ENCODE data around the gene SLC66A2. TPM values are rescaled to one million over a fixed set of nuclear protein-coding genes. Genes with fewer than 3 reads are reported as not detected.
"Not testable (repeated sequence)": the region's sequence is repeated elsewhere in the genome, so short reads cannot be mapped to it uniquely, and the experiment has no call there.

Gene SLC66A2
- total and polyA plus RNA-seq, 10 of the 15 experiments (the other 5 are each of a cell fraction or from before 2014, with no cell fraction given), result 0.69 to 42.5 (median 14.8) TPM

- TF ChIP-seq NFYA (IDR thresholded peaks at IDR 0.05; ENCODE audit: borderline replicate concordance, low read depth, low read length), result no peak
Measured at GRCh38 chr18:79866889-79867574, 84.4 kb downstream of the SLC66A2 start (continued).

DNA sequence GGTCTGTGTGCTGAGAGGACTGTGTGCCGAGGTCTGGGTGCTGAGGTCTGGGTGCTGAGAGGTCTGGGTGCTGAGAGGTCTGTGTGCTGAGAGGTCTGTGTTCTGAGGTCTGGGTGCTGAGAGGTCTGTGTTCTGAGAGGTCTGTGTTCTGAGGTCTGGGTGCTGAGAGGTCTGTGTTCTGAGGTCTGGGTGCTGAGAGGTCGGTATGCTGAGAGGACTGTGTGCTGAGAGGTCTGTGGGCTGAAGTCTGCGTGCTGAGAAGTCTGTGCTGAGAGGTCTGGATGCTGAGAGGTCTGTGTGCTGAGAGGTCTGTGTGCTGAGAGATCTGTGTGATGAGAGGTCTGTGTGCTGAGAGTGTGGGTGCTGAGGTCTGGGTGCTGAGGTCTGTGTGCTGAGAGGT lies 85.5 kb downstream of the SLC66A2 start:
- H3K79me2 ChIP-seq (ENCODE audit: control insufficient read depth, insufficient read depth, low read length); intact Hi-C loops (cut with micrococcal nuclease; ENCODE audit: unreplicated experiment); RAD21 ChIA-PET (ENCODE audit: unreplicated experiment); in situ Hi-C loops (cut with MboI); CTCF ChIA-PET; H3K4me3 ChIP-seq; H2AFZ ChIP-seq (ENCODE audit: control insufficient read depth, low read depth, low read length); H3K36me3 ChIP-seq (ENCODE audit: control insufficient read depth in 2 of 2, insufficient read depth in 2 of 2, low read length in 1 of 2); H3K27ac ChIP-seq (ENCODE audit: control insufficient read depth, insufficient read depth); BruUV-seq (replicated peaks); FAIRE-seq; H3K27me3 ChIP-seq (replicated peaks in 1 of 2; ENCODE audit: control insufficient read depth in 2 of 2, insufficient read depth in 2 of 2, low read length in 1 of 2); ATAC-seq; POLR2A ChIA-PET; H3K4me2 ChIP-seq (ENCODE audit: control insufficient read depth, insufficient read depth); H3K4me1 ChIP-seq (ENCODE audit: control insufficient read depth, insufficient read depth, low read length); H3K9ac ChIP-seq (ENCODE audit: control insufficient read depth, insufficient read depth, low read length); SMC1A ChIA-PET (ENCODE audit: uncharacterized antibody, unreplicated experiment); H4K20me1 ChIP-seq (ENCODE audit: control insufficient read depth, insufficient read depth); DNase-seq (ENCODE audit: low read depth, low spot score); H3K9me3 ChIP-seq (replicated peaks; ENCODE audit: control insufficient read depth, insufficient read depth, low read length): not testable (repeated sequence)
- 13% methylated on average over 2 of the region's 3 CpGs for WGBS (ENCODE audit: insufficient coverage, insufficient replicate concordance, low lambda C conversion rate, missing lambda C conversion rate)

DNA sequence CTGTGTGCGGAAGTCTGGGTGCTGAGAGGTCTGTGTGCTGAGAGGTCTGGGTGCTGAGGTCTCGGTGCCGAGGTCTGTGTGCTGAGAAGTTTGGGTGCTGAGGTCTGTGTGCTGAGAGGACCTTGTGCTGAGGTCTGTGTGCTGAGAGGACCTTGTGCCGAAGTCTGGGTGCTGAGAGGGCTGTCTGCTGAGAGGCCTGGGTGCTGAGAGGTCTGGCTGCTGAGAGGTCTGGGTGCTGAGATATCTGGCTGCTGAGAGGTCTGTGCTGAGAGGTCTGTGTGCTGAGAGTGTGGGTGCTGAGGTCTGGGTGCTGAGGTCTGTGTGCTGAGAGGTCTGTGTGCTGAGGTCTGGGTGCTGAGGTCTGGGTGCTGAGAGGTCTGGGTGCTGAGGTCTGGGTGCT lies 86.5 kb downstream of the SLC66A2 start:
- H3K36me3 ChIP-seq (ENCODE audit: control insufficient read depth in 2 of 2, insufficient read depth in 2 of 2, low read length in 1 of 2); H3K9ac ChIP-seq (ENCODE audit: control insufficient read depth, insufficient read depth, low read length); H4K20me1 ChIP-seq (ENCODE audit: control insufficient read depth, insufficient read depth); in situ Hi-C loops (cut with MboI); FAIRE-seq; H3K4me1 ChIP-seq (ENCODE audit: control insufficient read depth, insufficient read depth, low read length); BruUV-seq (replicated peaks); H3K27ac ChIP-seq (ENCODE audit: control insufficient read depth, insufficient read depth); RAD21 ChIA-PET (ENCODE audit: unreplicated experiment); H3K4me3 ChIP-seq; H3K4me2 ChIP-seq (ENCODE audit: control insufficient read depth, insufficient read depth); intact Hi-C loops (cut with micrococcal nuclease; ENCODE audit: unreplicated experiment); ATAC-seq; H3K9me3 ChIP-seq (replicated peaks; ENCODE audit: control insufficient read depth, insufficient read depth, low read length); SMC1A ChIA-PET (ENCODE audit: uncharacterized antibody, unreplicated experiment); H3K79me2 ChIP-seq (ENCODE audit: control insufficient read depth, insufficient read depth, low read length); H2AFZ ChIP-seq (ENCODE audit: control insufficient read depth, low read depth, low read length); DNase-seq (ENCODE audit: low read depth, low spot score); CTCF ChIA-PET; POLR2A ChIA-PET; H3K27me3 ChIP-seq (replicated peaks in 1 of 2; ENCODE audit: control insufficient read depth in 2 of 2, insufficient read depth in 2 of 2, low read length in 1 of 2): not testable (repeated sequence)
- 72% methylated on average over 4 of the region's 4 CpGs for WGBS (ENCODE audit: insufficient coverage, insufficient replicate concordance, low lambda C conversion rate, missing lambda C conversion rate)

Data from GM12878 (cell line).